Astrocyte (in vitro differentiated cells and primary cell): ENCODE results near the gene BFAR. TPM values are rescaled to one million over a fixed set of nuclear protein-coding genes. Genes with fewer than 3 reads are reported as not detected.

Experiments used
- DNase-seq: peaks from one replicate; pipeline ENCODE4 v3.0.0-alpha.2; 2010; ENCODE audit warnings: low read depth
- FAIRE-seq: peaks from 2 replicates; lab custom pipeline; 2011; peaks lifted over from hg19 to GRCh38; lab: Jason Lieb, UNC
- H2AFZ ChIP-seq: 2 replicates; pipeline ENCODE4 v1.6.0; 2012; ENCODE audit warnings: low read depth, low read length, inconsistent platforms
- H3K27ac ChIP-seq: 2 replicates; pipeline ENCODE4 v1.5.1; 2011; ENCODE audit warnings: low read depth, low read length, inconsistent platforms
- H3K27me3 ChIP-seq: 2 replicates; pipeline ENCODE4 v1.6.0; 2011; ENCODE audit warnings: low read length, inconsistent platforms; ENCODE audit not compliant: insufficient read depth
- H3K36me3 ChIP-seq: 2 replicates; pipeline ENCODE4 v1.5.1; 2011; ENCODE audit warnings: low read length, inconsistent platforms; ENCODE audit not compliant: insufficient read depth
- H3K4me1 ChIP-seq: 2 replicates; pipeline ENCODE4 v1.5.1; 2011; ENCODE audit warnings: low read length, inconsistent platforms; ENCODE audit not compliant: insufficient read depth
- H3K4me2 ChIP-seq: 2 replicates; pipeline ENCODE4 v1.6.0; 2012; ENCODE audit warnings: low read length, inconsistent platforms
- H3K4me3 ChIP-seq: 2 replicates; pipeline ENCODE4 v1.5.1; 2011; ENCODE audit warnings: low read depth, mild to moderate bottlenecking, low read length, inconsistent platforms; ENCODE audit not compliant: insufficient read depth
- H3K79me2 ChIP-seq: 2 replicates; pipeline ENCODE4 v1.6.0; 2012; ENCODE audit warnings: mild to moderate bottlenecking, low read length, inconsistent platforms; ENCODE audit not compliant: insufficient read depth
- H3K9ac ChIP-seq: 2 replicates; pipeline ENCODE4 v1.6.0; 2012; ENCODE audit warnings: mild to moderate bottlenecking, low read length, inconsistent platforms
- H3K9me3 ChIP-seq: 2 replicates; pipeline ENCODE4 v1.5.1; 2012; ENCODE audit warnings: low read depth, mild to moderate bottlenecking, low read length, inconsistent platforms; ENCODE audit not compliant: insufficient read depth
- H4K20me1 ChIP-seq: 2 replicates; pipeline ENCODE4 v1.6.0; 2012; ENCODE audit warnings: low read length, inconsistent platforms; ENCODE audit not compliant: insufficient read depth
- H3K27ac Mint-ChIP-seq: one replicate; pipeline ENCODE4 v1.8.0; 2021; ENCODE audit warnings: mild to moderate bottlenecking, mixed read lengths; ENCODE audit not compliant: unreplicated experiment
- H3K27me3 Mint-ChIP-seq: one replicate; pipeline ENCODE4 v1.8.0; 2021; ENCODE audit warnings: low read depth, mixed read lengths; ENCODE audit not compliant: unreplicated experiment
- H3K36me3 Mint-ChIP-seq: one replicate; pipeline ENCODE4 v1.8.0; 2021; ENCODE audit warnings: low read depth, mixed read lengths; ENCODE audit not compliant: unreplicated experiment
- H3K4me1 Mint-ChIP-seq: one replicate; pipeline ENCODE4 v1.8.0; 2021; ENCODE audit warnings: low read depth, mixed read lengths; ENCODE audit not compliant: unreplicated experiment
- H3K4me3 Mint-ChIP-seq: one replicate; pipeline ENCODE4 v1.8.0; 2021; ENCODE audit warnings: mild to moderate bottlenecking, moderate library complexity, mixed read lengths; ENCODE audit not compliant: unreplicated experiment
- H3K9me3 Mint-ChIP-seq: one replicate; pipeline ENCODE4 v1.8.0; 2021; ENCODE audit warnings: mild to moderate bottlenecking, mixed read lengths; ENCODE audit not compliant: unreplicated experiment
- EZH2 ChIP-seq: IDR thresholded peaks from 2 replicates; pipeline ENCODE4 v1.6.1; 2012; ENCODE audit warnings: mild to moderate bottlenecking, low read length, inconsistent platforms; ENCODE audit not compliant: insufficient read depth
- total RNA-seq: library from RNA; stranded (reverse); gene quantifications from 2 replicates; pipeline ENCODE4 v1.2.1, GENCODE V29; 2021
- TF ChIP-seq, protein P1 (sequence below): IDR thresholded peaks from 2 replicates; pipeline ENCODE4 v1.5.1; 2011; ENCODE audit warnings: low read depth, mild to moderate bottlenecking, inconsistent platforms, low read length, moderate library complexity; ENCODE audit not compliant: insufficient read depth

BFAR gene
- total RNA-seq, 1 donor from 2014 or later: 93.7 TPM

DNA sequence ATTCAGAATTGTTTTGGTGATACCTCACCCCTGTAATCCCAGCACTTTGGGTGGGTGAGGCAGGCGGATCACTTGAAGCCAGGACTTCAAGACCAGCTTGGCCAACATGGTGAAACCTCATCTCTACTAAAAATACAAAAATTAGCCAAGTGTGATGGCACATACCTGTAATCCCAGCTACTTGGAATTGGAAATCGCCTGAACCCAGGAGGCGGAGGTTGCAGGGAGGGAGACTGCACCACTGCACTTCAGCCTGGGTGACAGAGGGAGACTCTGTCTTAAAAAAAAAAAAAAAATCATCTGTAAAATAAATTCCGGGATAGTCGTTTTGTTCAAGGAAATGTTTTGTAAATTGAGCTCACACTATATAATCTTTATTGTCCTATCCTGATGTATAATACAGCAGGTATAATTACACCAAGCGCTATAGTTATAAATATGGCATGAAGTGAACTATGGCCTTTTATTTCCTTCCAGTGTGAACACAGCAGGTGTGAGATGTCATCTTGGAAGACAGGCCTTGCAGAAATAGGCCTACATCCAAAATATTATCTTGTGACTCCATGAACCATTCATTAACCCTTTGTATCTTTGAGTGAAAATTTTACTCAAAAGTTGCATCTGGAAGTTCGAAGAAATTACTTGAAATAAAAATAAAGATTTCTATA is 35.9 kb downstream of the BFAR start:
- Histone ChIP-seq H2AFZ (no peak overlapping the region), H3K27me3 (no peaks in the 10 kb centered on the region), H3K36me3 (peaks cover 31% of the 10 kb centered on the region), H3K4me2 (no peak overlapping the region), H3K9me3 (no peaks in the 10 kb centered on the region), H3K27ac (no peak overlapping the region), H3K9ac (no peak overlapping the region), H4K20me1 (no peaks in the 10 kb centered on the region), H3K4me1 (no peaks in the 10 kb centered on the region), H3K79me2 (no peaks in the 10 kb centered on the region), H3K4me3 (no peak overlapping the region)
- H3K4me1 Mint-ChIP-seq: no peaks in the 10 kb centered on the region
- no peak overlapping the region for H3K27ac Mint-ChIP-seq
- no peak overlapping the region for H3K4me3 Mint-ChIP-seq
- DNase-seq: no peak
- FAIRE-seq: no peak
- H3K36me3 Mint-ChIP-seq: peaks cover 20% of the 10 kb centered on the region
- no peaks in the 10 kb centered on the region for H3K9me3 Mint-ChIP-seq
- TF ChIP-seq, protein P1, sequence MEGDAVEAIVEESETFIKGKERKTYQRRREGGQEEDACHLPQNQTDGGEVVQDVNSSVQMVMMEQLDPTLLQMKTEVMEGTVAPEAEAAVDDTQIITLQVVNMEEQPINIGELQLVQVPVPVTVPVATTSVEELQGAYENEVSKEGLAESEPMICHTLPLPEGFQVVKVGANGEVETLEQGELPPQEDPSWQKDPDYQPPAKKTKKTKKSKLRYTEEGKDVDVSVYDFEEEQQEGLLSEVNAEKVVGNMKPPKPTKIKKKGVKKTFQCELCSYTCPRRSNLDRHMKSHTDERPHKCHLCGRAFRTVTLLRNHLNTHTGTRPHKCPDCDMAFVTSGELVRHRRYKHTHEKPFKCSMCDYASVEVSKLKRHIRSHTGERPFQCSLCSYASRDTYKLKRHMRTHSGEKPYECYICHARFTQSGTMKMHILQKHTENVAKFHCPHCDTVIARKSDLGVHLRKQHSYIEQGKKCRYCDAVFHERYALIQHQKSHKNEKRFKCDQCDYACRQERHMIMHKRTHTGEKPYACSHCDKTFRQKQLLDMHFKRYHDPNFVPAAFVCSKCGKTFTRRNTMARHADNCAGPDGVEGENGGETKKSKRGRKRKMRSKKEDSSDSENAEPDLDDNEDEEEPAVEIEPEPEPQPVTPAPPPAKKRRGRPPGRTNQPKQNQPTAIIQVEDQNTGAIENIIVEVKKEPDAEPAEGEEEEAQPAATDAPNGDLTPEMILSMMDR: no peak
- TF ChIP-seq EZH2: no peak
- no peaks in the 10 kb centered on the region for H3K27me3 Mint-ChIP-seq

DNA sequence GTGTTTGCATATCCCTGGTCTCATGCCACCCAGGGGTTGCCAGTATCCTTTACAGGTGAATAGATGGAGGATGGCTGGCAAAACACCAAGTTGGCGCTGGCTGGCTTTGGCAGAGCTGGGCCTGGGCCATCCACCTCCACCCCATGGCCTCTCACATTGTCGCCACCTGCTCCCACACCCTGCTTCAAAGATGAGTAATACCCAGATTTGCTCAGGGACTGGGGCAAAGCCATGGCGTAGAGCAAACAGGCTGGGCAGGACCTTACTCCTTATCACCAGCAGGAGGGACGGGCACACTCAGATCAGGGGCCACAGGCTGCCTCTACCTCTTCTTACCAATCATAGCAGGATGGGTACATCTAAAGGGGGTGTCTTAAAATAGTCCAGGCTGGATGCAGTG is 37.0 kb downstream of the BFAR start:
- peaks cover 15% of the 10 kb centered on the region for H3K36me3 Mint-ChIP-seq

More for the DNA sequence above, 37.0 kb downstream of the BFAR start:
- Histone ChIP-seq H3K36me3 (peaks cover 24% of the 10 kb centered on the region), H3K79me2 (no peaks in the 10 kb centered on the region), H2AFZ (no peak overlapping the region), H3K4me3 (no peak overlapping the region), H3K9me3 (no peaks in the 10 kb centered on the region), H3K27me3 (no peaks in the 10 kb centered on the region), H3K4me1 (no peaks in the 10 kb centered on the region), H4K20me1 (no peaks in the 10 kb centered on the region), H3K9ac (no peak overlapping the region), H3K4me2 (no peak overlapping the region), H3K27ac (no peak overlapping the region)
- no peak for DNase-seq
- TF ChIP-seq, protein P1: no peak
- TF ChIP-seq EZH2: no peak
- H3K4me1 Mint-ChIP-seq: no peaks in the 10 kb centered on the region
- no peak overlapping the region for H3K27ac Mint-ChIP-seq
- H3K9me3 Mint-ChIP-seq: no peaks in the 10 kb centered on the region
- no peak overlapping the region for H3K4me3 Mint-ChIP-seq
- no peaks in the 10 kb centered on the region for H3K27me3 Mint-ChIP-seq
- no peak for FAIRE-seq
